DND-41 (cell line): Measurements from ENCODE around the gene ARAF.

Experiments
- ATAC-seq: fragments of 200-7000 bp; cut with Tn5 transposase; 3 replicates; pipeline ENCODE4 v1.9.1; 2021; ENCODE audit warnings: low read depth; ENCODE audit not compliant: insufficient read depth
- DNase-seq: peaks from one replicate; pipeline ENCODE4 v3.0.0-alpha.2; 2020
- H2AFZ ChIP-seq: 2 replicates; pipeline ENCODE4 v1.6.0; 2012; ENCODE audit warnings: low read depth, low read length
- H3K27ac ChIP-seq: 2 replicates; pipeline ENCODE4 v1.5.1; 2012; ENCODE audit warnings: low read length, inconsistent platforms
- H3K27me3 ChIP-seq: fragments of 200-600 bp; sonication (generic); 2 replicates; pipeline ENCODE4 v1.6.0; 2012; ENCODE audit warnings: low read length, mild to moderate bottlenecking, inconsistent platforms; ENCODE audit not compliant: insufficient read depth, poor library complexity
- H3K36me3 ChIP-seq: 2 replicates; pipeline ENCODE4 v1.5.1; 2012; ENCODE audit warnings: low read length, inconsistent platforms; ENCODE audit not compliant: insufficient read depth
- H3K4me1 ChIP-seq: 2 replicates; pipeline ENCODE4 v1.5.1; 2012; ENCODE audit warnings: mild to moderate bottlenecking, low read length; ENCODE audit not compliant: insufficient read depth
- H3K4me2 ChIP-seq: 2 replicates; pipeline ENCODE4 v1.6.0; 2012; ENCODE audit warnings: mild to moderate bottlenecking, moderate library complexity, low read length, inconsistent platforms; ENCODE audit not compliant: insufficient read depth
- H3K4me3 ChIP-seq, 2 experiments: fragments of 200-600 bp in 1 of 2; shearing (Covaris generic) in 1 of 2; 2 replicates each; pipeline ENCODE4 v1.5.1; 2012 to 2016; ENCODE audit warnings: inconsistent platforms in 2 of 2, low read length in 2 of 2, mild to moderate bottlenecking in 2 of 2, low read depth in 1 of 2, moderate library complexity in 1 of 2
- H3K79me2 ChIP-seq: 2 replicates; pipeline ENCODE4 v1.6.0; 2012; ENCODE audit warnings: low read length, inconsistent platforms; ENCODE audit not compliant: insufficient read depth
- H3K9ac ChIP-seq: 2 replicates; pipeline ENCODE4 v1.6.0; 2012; ENCODE audit warnings: low read depth, mild to moderate bottlenecking, inconsistent platforms, low read length, moderate library complexity
- H3K9me3 ChIP-seq: 2 replicates; pipeline ENCODE4 v1.5.1; 2012; ENCODE audit warnings: low read length, moderate library complexity, mild to moderate bottlenecking, inconsistent platforms; ENCODE audit not compliant: insufficient read depth, severe bottlenecking
- H4K20me1 ChIP-seq: 2 replicates; pipeline ENCODE4 v1.6.0; 2012; ENCODE audit warnings: low read length; ENCODE audit not compliant: insufficient read depth
- CTCF ChIP-seq: IDR thresholded peaks from 2 replicates; pipeline ENCODE4 v1.5.1; 2012; ENCODE audit warnings: borderline replicate concordance, low read length, moderate library complexity, mild to moderate bottlenecking; ENCODE audit not compliant: poor library complexity, severe bottlenecking; ENCODE audit errors: extremely low read depth
- EZH2 ChIP-seq: IDR thresholded peaks from 3 replicates; pipeline ENCODE4 v1.6.1; 2012; ENCODE audit warnings: borderline replicate concordance, low read depth, mild to moderate bottlenecking, moderate library complexity, low read length, inconsistent platforms; ENCODE audit not compliant: severe bottlenecking

ARAF gene

DNA sequence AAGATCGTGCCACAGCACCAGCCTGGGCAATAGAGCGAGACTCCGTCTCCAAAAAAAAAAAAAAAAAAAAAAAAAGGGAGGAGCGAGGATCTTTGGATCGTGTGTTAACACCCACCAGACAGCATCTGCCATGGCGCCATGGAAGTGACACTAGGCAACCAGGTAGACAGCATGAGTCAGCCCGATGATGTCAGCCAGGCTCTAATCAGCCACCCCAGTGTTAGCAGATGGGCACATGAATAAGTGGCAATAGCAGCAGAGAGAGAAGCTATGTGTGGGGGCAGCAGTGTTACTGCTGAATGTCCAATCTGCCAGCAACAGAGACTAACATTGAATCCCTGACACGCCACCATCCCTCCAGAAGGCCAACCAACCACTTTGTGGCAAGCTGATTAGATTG lies 52.1 kb downstream of the ARAF start:
- Histone ChIP-seq H4K20me1 (no peaks in the 10 kb centered on the region), H3K4me1 (no peaks in the 10 kb centered on the region), H3K4me3 (no peak overlapping the region), H3K79me2 (no peaks in the 10 kb centered on the region), H3K9me3 (no peaks in the 10 kb centered on the region), H3K27ac (no peak overlapping the region), H3K27me3 (no peaks in the 10 kb centered on the region), H2AFZ (no peak overlapping the region), H3K4me2 (no peak overlapping the region), H3K36me3 (no peaks in the 10 kb centered on the region), H3K9ac (no peak overlapping the region)
- ATAC-seq (no peak), DNase-seq (no peak)
- no peak for TF ChIP-seq CTCF
- TF ChIP-seq EZH2: no peak

DNA sequence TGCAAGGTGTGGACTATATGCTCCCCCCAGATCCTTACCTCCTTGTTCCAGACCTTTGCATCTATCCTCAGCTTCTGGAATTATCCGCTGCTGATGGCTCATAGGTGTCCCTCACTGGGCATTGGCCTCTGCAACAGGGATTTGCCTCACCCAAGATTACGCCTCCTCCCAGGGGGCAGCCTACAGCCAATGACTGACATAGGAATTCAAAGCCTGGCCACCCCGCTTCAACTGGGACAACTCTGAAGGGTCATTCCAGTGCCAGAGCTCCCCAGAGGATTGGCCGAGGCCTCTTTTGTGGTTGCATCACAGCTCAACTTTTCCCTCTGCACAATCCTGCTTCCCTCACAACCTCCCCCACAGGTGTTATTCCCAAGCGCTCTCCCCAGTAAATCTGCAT lies 53.6 kb downstream of the ARAF start:
- DNase-seq (no peak), ATAC-seq (no peak)
- no peak overlapping the region for H3K27ac ChIP-seq
- no peaks in the 10 kb centered on the region for H3K27me3 ChIP-seq
- H3K4me3 ChIP-seq: no peak overlapping the region
- H2AFZ ChIP-seq: no peak overlapping the region
- H3K4me2 ChIP-seq: no peak overlapping the region
- H4K20me1 ChIP-seq: no peaks in the 10 kb centered on the region
- no peaks in the 10 kb centered on the region for H3K9me3 ChIP-seq
- H3K4me1 ChIP-seq: peaks cover 2% of the 10 kb centered on the region
- no peak for TF ChIP-seq CTCF
- no peak for TF ChIP-seq EZH2
- H3K36me3 ChIP-seq: no peaks in the 10 kb centered on the region
- no peak overlapping the region for H3K9ac ChIP-seq
- no peaks in the 10 kb centered on the region for H3K79me2 ChIP-seq

DNA sequence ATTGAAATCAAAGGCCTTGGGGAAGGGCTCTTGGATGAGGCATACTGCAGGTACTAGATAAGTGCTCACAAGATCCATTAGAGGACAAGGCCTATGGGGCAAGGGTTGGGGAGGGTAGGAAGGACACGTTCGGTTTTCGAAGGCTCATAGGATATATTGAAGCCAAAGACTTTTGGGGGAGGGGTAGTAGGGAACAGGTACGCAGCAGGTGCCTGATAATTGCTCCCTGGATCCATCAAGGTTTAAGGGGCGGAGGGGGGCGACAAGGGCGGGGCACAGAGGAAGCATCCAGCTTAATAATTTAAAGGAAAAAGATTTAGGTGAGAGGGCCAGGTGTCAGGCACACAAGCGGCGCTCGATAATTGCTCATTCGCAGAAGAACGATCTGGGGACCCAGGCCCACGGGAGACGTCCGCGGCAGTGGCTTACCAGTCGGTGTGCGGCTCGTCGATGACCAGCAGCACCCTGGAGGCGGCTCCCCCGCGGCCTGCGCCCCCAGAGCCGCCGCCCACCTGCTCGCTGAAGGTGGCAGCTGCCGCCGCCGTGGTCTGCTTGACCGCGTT lies 58.0 kb downstream of the ARAF start:
- Histone ChIP-seq H3K79me2 (no peaks in the 10 kb centered on the region), H3K36me3 (no peaks in the 10 kb centered on the region), H3K4me1 (peaks cover 26% of the 10 kb centered on the region), H3K27me3 (no peaks in the 10 kb centered on the region), H3K4me3 (no peak overlapping the region), H3K9ac (no peak overlapping the region), H3K27ac (no peak overlapping the region), H3K4me2 (no peak overlapping the region), H4K20me1 (no peaks in the 10 kb centered on the region), H2AFZ (no peak overlapping the region), H3K9me3 (no peaks in the 10 kb centered on the region)
- TF ChIP-seq EZH2 (no peak), CTCF (no peak)
- DNase-seq (no peak), ATAC-seq (no peak)
